GM18505 (cell line): ENCODE results near the gene PPP4R4.
"Not testable (repeated sequence)": the region's sequence is repeated elsewhere in the genome, so short reads cannot be mapped to it uniquely, and the experiment has no call there.

ENCODE experiments used
- ATAC-seq: cut with Tn5 transposase; IDR thresholded peaks from one replicate; pipeline ENCODE4 v1.9.1; 2021; ENCODE audit not compliant: unreplicated experiment
- POLR2A ChIP-seq: IDR thresholded peaks from 4 replicates; pipeline ENCODE4 v1.6.1; 2011; ENCODE audit warnings: borderline replicate concordance; ENCODE audit not compliant: insufficient read depth, insufficient read length; ENCODE audit errors: extremely low read depth

Gene PPP4R4

GRCh38 chr14:94225460-94226378 lies 51.6 kb downstream of the PPP4R4 start:
- ATAC-seq, result no peak
- TF ChIP-seq POLR2A, result no peak

GRCh38 chr14:94227029-94227428 lies 52.9 kb downstream of the PPP4R4 start:
- no peak for TF ChIP-seq POLR2A
- no peak for ATAC-seq

- no peak for ATAC-seq
- no peak for TF ChIP-seq POLR2A
Measured at GRCh38 chr14:94237046-94237445, 62.9 kb downstream of the PPP4R4 start.

GRCh38 chr14:94237983-94238382 lies 63.9 kb downstream of the PPP4R4 start:
- TF ChIP-seq POLR2A, result no peak
- no peak for ATAC-seq

GRCh38 chr14:94239406-94239805 lies 65.3 kb downstream of the PPP4R4 start:
- ATAC-seq, result no peak
- no peak for TF ChIP-seq POLR2A

- ATAC-seq, result no peak
- no peak for TF ChIP-seq POLR2A
Measured at GRCh38 chr14:94244182-94244581, 70.1 kb downstream of the PPP4R4 start.

GRCh38 chr14:94264195-94264594 lies 90.1 kb downstream of the PPP4R4 start:
- not testable (repeated sequence) for ATAC-seq

GRCh38 chr14:94267352-94267751 lies 93.2 kb downstream of the PPP4R4 start:
- TF ChIP-seq POLR2A, result no peak
- ATAC-seq, result no peak

- not testable (repeated sequence) for ATAC-seq
Measured at GRCh38 chr14:94268582-94268981, 94.5 kb downstream of the PPP4R4 start.

GRCh38 chr14:94269156-94269555 lies 95.0 kb downstream of the PPP4R4 start:
- no peak for ATAC-seq
- no peak for TF ChIP-seq POLR2A

- ATAC-seq, result not testable (repeated sequence)
Measured at GRCh38 chr14:94276898-94277561, 102.9 kb downstream of the PPP4R4 start.

GRCh38 chr14:94278731-94279130 lies 104.6 kb downstream of the PPP4R4 start:
- no peak for TF ChIP-seq POLR2A
- no peak for ATAC-seq

GRCh38 chr14:94282991-94283723 lies 109.0 kb downstream of the PPP4R4 start:
- TF ChIP-seq POLR2A, result no peak
- ATAC-seq, result no peak

GRCh38 chr14:94284221-94284620 lies 110.1 kb downstream of the PPP4R4 start:
- TF ChIP-seq POLR2A, result no peak
- ATAC-seq, result no peak
